NCI-H345 (cell line): Measurements from ENCODE around the gene ST6GALNAC1.

ENCODE experiments used
- DNase-seq: peaks from one replicate; lab custom pipeline; 2025; lab: John Stamatoyannopoulos, UW

Gene ST6GALNAC1

DNA sequence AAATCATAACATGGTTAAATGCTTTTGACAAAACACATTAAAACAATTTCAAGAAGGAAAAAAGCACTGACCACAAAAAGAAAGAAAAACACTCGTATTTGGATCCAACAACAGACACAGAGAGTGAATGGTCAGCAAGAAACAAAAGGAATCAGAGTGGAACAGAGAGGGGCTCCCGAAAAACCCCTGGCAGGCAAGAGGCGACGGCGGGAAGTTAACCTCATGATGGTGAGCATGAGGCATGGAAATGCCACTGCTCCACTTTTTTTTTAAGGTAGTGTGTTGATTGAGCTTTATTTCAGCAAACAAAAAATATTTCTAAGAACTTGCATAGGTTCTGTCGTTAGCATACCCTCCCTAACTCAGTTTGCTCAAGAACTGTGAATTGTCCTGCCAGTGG, 32.1 kb upstream of the ST6GALNAC1 start:
- DNase-seq: no peak

- DNase-seq: no peak
Observed at GRCh38 chr17:76674600-76674999, 31.0 kb upstream of the ST6GALNAC1 start.

- DNase-seq: no peak
Observed at GRCh38 chr17:76673729-76674128, 30.2 kb upstream of the ST6GALNAC1 start.

DNA sequence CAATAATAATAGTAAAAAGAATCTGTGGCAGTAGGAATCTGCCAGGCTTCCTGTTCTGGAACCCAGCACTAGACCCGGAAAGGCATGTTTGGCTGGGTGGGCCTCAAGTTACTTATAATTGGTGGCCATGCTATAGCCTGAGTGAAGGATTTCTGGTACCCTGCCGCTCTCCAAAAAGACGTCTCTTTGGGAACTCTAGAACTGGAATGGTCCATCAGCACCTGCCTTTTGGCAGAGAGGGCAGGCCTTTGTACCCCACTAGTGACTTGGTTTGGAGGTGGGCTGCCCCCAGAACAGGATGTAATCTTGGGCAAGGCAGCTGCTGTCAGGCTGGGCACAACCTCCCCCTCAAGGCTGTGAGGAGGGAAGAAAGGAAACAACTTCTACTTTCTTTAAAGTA, 29.3 kb upstream of the ST6GALNAC1 start:
- no peak for DNase-seq

- no peak for DNase-seq
Observed at GRCh38 chr17:76672270-76672851, 28.8 kb upstream of the ST6GALNAC1 start.

GRCh38 chr17:76671912-76672262, 28.3 kb upstream of the ST6GALNAC1 start:
- no peak for DNase-seq

GRCh38 chr17:76671123-76671911, 27.8 kb upstream of the ST6GALNAC1 start:
- peak; percentile 99 for DNase-seq

GRCh38 chr17:76670718-76671122, 27.2 kb upstream of the ST6GALNAC1 start:
- DNase-seq: no peak

- DNase-seq: no peak
Observed at GRCh38 chr17:76670020-76670717, 26.6 kb upstream of the ST6GALNAC1 start.

DNA sequence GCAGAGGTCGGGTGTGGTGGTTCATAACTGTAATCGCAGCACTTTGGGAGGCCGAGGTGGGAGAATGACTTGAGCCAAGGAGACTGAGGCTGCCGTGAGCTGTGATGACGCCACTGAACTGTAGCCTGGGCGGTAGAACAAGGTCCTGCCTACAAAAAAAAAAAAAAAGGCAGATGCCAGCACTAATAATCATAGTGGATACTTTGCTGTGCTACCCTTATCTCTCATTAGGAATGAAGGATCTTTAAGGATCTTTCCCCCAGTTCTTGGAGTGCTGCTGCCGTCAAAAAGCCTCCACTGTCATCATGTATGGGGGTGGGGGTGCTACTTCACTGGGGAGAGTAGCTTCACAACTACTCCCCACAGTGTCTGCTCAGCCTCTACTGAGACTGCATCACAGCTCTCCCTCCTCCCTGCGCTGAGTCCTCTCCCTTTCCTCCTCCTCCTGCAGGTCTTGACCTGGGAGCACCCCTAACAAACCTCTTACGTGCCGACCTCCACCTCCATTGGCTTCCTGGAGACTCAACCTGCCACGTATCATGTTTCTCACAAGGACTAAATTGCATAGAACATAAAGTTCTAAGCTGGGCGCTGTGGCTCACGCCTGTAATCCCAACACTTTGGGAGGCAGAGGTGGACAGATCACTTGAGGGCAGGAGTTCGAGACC, 24.4 kb upstream of the ST6GALNAC1 start:
- DNase-seq: no peak

GRCh38 chr17:76667491-76667755, 23.9 kb upstream of the ST6GALNAC1 start:
- DNase-seq: no peak

DNA sequence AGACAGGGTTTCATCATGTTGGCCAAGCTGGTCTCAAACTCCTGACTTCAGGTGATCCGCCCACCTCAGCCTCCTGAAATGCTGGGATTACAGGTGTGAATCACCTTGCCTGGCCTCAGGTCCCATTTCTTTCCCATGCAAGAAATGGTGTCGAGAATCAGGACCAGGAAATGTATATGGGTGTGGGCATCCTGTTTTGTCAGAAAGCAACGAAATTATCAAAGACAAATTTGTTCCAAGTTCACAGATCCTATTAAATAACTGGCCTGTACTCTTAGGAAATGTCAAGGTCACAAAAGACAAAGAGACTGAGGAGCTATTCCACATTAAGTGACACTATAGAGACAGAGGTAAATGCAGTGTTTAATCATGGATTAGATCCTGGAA, 17.1 kb upstream of the ST6GALNAC1 start:
- no peak for DNase-seq

GRCh38 chr17:76659928-76660655, 16.5 kb upstream of the ST6GALNAC1 start:
- DNase-seq: no peak

DNA sequence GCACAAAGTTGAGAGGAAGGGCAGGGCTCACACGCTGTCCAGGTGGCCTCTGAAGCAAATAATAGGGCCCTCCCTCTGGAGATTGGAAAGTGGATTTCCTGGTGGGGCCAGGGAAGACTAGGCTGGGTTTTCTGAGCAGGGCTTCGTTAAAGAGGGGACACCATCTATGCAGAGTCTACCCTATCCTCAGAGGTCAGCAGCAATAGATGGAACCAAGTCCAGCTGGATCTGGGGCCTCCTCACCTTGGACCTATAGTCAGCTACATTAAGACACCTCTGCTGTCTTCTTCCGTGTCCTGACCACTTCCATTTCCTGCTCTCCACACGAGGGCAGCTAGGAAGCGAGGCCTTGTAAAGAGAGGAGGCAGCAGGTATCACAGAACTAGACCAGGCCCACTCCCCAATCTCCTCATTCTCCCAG, 14.7 kb upstream of the ST6GALNAC1 start:
- DNase-seq: no peak

- no peak for DNase-seq
Observed at GRCh38 chr17:76657505-76658241, 14.1 kb upstream of the ST6GALNAC1 start.

DNA sequence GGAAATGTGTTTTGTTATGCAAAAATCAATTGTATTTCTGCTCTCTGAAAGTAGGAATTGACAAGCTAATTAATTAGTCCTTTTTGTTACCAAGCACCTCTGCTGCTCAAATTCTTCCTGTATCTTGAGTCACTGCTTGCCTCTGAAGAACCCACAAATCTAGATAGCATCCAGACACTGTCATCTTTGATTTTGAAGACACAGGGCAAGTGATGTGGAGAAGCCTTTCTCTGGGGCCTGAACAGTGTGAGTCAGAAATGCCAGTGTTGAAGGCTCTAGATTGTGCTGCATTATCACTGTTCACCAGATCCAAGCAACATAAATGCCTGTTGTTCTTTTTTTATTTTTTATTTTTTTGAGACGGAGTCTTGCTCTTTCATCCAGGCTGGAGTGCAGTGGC, 10.9 kb upstream of the ST6GALNAC1 start:
- no peak for DNase-seq

GRCh38 chr17:76650504-76650903, 6.9 kb upstream of the ST6GALNAC1 start:
- no peak for DNase-seq

DNA sequence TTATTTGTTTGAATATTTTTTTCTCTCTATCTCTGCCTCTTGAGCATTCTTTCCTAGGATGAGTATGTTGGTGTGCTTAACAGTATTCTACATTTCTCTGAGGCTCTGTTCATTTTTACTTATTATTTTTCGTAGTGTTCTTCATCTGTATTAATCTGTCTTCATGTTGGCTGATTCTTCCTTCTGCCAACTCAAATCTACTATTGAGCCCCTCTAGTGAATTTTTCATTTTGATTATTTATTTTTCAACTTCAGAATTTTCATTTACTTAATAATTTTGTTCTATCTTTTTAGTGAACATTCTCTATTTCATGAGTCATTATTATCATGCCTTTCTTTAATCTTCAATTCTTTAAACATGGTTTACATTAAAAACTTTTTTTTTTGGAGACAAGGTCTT, 3.2 kb upstream of the ST6GALNAC1 start:
- DNase-seq: no peak

DNA sequence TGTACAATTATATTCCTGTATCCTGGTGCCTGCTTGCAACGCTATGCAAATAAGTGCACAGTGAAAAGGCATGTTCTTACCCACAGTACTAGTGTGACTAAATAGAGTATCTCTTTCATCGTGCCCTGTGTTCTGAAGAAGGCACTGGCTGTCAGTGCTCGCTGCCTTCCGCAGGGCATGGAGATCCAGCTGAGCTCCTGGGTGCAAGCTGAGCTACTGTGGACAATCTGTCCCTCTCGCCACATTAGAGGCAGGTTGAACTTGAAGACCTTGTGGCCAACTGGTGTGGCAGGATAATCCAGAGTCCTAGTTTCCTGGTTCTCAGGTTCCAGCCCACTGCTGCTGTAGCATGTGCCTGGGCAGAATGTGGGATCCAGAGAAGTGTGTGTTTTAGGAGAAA, 1.9 kb upstream of the ST6GALNAC1 start:
- DNase-seq: no peak

GRCh38 chr17:76644995-76645394, 1.4 kb upstream of the ST6GALNAC1 start:
- no peak for DNase-seq

- no peak for DNase-seq
Observed at GRCh38 chr17:76642994-76643393, 563 bp downstream of the ST6GALNAC1 start.
